Medulla oblongata (tissue), 1 donor: ENCODE results near the gene MND1.
A peak's percentile ranks its signal among the peaks of the same experiment; 100 is the strongest.

Experiments
- DNase-seq: peaks from one replicate; pipeline ENCODE4 v3.0.0-alpha.2; 2015; ENCODE audit errors: extremely low spot score

The MND1 gene

DNA sequence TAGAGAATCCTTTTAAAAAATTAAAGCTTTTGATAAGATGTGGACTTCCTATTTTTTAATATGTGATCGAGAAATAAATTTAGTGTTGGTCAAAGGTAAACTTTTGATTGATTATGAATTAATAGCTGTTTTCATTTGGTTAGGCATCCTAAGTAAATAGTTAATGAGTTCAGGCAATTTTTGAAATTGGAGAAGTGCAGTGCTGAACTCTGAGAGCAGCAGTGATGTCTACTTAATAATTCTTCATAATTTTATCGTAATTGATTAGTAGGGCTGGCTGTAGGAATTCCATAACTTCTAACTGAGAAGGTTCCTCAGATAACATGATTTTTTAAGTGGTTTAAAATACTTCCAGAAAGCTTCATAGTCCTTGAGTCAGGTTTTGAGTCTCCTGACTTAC lies 1.5 kb downstream of the MND1 start:
- DNase-seq = no peak

- no peak for DNase-seq
These were observed 2.1 kb downstream of the MND1 start for GRCh38 chr4:153346563-153346962.

GRCh38 chr4:153347117-153347516 lies 2.6 kb downstream of the MND1 start:
- no peak for DNase-seq

DNA sequence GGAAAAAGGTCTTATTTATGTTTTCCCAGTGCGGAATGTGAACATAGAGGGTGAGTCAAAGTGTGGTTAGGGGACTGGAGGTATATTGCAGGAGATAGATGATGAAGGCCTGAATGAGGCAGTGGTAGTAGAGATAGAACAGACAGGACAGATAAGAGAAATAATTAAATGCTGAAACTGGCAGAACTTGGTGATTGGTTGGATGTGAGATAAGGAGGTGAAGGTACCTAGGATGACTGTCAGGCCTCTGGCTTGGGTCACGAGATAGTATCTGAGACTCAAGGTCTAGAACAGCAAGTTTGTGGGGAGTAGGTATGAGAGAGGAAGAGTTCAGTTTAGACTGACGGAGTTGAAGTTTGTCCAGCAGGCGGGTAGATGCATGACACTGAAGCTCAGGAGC lies 3.5 kb downstream of the MND1 start:
- DNase-seq = no peak

DNA sequence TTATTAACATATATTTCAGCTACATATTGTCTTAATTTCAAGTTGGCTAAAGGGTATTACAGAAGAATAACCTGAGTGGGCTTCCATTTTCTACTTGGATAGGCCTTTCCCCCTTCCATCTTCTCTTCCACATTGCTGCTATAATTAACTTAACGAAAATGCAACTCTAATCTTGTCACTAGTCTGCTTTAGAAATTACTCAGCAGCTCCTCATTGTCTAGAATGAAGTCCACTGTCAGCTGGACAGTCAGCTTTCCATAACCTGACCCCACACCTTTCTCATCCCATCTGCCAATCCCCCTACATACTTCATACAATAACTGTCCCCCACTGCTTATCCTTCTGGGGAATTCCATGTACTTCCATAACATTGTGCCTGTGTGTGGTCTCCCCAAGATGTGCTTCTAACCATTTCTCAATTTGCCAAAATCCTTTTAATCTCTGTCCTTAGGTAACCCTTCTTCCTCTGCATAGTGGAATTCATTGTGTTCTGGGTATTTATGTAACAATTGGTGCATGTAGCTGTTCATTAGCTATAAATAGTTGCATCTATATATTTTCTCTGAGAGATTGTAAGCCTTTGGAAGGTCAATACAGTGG lies 4.8 kb downstream of the MND1 start:
- no peak for DNase-seq

- DNase-seq = no peak
These were observed 17.7 kb downstream of the MND1 start for GRCh38 chr4:153362184-153362583.

GRCh38 chr4:153364061-153364460 lies 19.6 kb downstream of the MND1 start:
- no peak for DNase-seq

GRCh38 chr4:153365003-153365402 lies 20.5 kb downstream of the MND1 start:
- DNase-seq = no peak

DNA sequence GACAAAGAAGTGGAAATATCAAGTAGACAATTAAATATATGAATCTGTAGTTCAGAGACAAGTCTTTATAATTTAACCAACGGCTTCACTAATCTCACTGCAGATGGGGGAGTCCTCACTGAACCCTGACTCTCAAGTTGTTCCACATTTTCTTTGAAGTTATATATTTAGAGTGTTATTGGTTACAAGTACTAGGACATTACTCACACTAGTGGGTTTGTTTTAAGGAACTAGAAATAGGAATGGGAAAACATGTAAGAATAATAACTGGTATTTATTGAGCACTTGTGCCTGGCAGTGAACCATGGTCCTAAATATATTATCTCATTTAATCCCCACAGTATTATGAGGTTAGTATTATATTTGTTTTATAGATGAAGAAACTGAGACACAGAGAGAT lies 22.0 kb downstream of the MND1 start:
- no peak for DNase-seq

GRCh38 chr4:153367092-153367491 lies 22.6 kb downstream of the MND1 start:
- no peak for DNase-seq

GRCh38 chr4:153369021-153369420 lies 24.5 kb downstream of the MND1 start:
- no peak for DNase-seq

DNA sequence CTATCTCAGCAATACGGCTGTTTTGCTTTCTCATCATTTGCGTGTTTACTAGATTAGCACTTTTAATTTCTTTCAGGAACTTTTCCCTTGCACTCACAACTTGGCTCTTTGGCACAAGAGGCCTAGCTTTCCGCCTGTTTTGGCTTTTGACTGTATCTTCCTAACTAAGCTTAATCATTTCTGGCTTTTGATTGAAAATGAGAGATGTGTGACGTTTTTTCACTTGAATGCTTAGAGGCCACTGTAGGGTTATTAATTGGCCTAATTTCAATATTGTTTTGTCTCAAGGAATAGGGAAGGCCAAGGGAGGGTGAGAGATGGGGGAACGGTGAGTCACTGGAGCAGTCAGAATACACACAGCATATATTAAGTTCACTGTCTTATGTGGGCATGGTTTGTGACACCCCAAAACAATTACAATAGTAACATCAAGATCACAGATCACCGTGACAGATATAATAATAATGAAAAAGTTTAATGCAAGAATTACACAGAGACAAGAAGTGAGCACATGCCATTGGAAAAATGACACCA lies 27.3 kb downstream of the MND1 start:
- no peak for DNase-seq

- DNase-seq = no peak
These were observed 28.6 kb downstream of the MND1 start for GRCh38 chr4:153372967-153373562.

GRCh38 chr4:153374442-153374841 lies 30.0 kb downstream of the MND1 start:
- no peak for DNase-seq

DNA sequence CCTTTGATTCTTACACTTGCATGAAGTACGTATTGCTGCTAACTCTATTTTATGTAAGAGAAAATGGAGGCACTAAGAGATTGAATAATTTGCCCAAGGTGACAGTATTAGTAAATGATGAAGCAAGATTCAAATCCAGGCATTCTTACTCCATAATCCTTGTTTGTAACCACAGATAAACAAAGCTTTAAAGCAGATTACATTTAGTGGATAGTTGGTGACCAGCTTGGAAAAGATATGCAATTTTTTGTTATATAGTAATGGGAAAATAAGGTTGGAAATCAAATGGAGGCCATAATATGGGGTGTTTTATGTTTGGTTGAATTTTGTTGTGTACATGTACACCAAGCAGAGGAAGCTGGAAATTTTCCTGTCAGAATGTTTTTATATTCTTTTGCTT lies 30.8 kb downstream of the MND1 start:
- DNase-seq = no peak

GRCh38 chr4:153383131-153383530 lies 38.6 kb downstream of the MND1 start:
- no peak for DNase-seq

DNA sequence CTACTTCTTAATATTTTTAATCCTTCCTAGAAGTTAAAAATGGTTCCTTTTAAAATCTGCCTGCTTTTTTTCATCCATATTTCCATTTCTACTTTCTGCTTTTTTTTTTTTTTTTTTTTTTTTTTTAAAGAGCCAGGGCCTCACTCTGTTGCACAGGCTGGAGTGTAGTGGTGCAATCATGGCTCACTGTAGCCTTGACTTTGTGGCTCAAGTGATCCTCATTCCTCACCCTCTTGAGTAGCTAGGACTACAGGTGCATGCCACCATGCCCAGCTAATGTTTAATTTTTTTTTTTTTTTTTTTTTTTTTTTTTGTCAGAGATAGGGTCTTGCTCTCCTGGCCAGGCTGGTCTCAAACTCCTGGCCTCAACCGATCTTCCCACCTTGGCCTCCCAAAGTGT lies 39.7 kb downstream of the MND1 start:
- DNase-seq = no peak

GRCh38 chr4:153385784-153386183 lies 41.3 kb downstream of the MND1 start:
- DNase-seq = no peak

DNA sequence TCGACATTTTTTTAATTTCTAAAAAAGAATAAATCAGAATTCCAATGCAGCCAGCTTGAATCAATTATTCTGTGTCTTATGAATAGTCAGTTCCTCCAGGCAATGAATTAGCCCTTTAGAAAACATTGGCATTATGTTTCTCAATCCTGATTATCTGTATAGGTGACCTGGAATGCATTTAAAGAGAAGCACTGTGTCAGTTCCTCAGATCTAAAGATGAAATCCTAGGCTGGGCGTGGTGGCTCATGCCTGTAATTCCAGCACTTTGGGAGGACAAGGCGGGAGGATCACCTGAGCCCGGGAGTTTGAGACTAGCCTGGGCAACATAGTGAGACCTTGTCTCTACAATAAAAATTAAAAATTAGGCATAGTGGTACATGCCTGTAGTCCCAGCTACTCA lies 43.5 kb downstream of the MND1 start:
- DNase-seq = no peak

DNA sequence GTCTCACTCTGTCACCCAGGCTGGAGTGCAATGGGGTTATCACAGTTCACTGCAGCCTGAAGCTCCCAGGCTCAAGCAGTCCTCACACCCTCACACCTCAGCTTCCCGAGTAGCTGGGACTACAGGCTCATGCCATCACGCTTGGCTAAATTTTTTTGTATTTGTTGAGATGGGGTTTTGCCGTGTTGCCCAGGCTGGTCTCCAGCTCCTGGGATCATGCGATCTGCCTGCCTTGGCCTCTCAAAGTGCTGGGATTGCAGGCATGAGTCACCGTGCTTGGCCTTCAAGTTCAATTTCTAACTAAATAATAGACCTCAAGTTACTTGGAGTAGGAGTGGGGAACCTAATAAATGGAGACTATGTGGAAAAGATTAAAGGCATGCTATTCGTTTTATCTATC lies 48.9 kb downstream of the MND1 start:
- peak; percentile 15 for DNase-seq

DNA sequence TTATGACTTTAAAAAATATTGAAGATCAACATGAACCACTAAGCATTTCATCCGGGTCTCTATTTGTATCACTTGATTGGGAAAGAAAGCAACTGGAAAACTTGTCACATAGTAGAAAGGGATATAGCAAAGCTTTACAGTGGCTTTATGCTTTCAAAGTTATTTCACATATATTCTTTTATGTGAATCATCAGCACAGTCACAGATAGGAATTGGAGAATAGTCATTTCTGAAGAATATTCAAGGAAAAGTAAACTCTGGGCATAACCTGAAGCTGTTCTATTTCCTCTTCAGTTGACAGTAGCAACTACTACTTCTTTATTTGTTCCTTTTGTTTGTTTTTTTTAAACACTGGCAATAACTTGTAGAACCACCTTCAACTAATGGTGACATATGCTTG lies 50.5 kb downstream of the MND1 start:
- DNase-seq = no peak

- DNase-seq = no peak
These were observed 54.2 kb downstream of the MND1 start for GRCh38 chr4:153398713-153399112.

GRCh38 chr4:153399358-153399757 lies 54.9 kb downstream of the MND1 start:
- DNase-seq = no peak

GRCh38 chr4:153401501-153401900 lies 57.0 kb downstream of the MND1 start:
- DNase-seq = no peak
